SK-N-SH (cell line): ENCODE measurements around the gene ANKRD33B. TPM values are rescaled to one million over a fixed set of nuclear protein-coding genes. Genes with fewer than 3 reads are reported as not detected.

Source experiments
- CTCF ChIA-PET: fragments of 300-600, 350-600 bp; formaldehyde crosslinking; extraction: SDS; loops from one replicate; lab custom pipeline; 2021; lab: Yijun Ruan, JAX
- POLR2A ChIA-PET: fragments of 350-600 bp; sonication (Branson Sonifier 250); formaldehyde crosslinking; extraction: SDS; loops from one replicate; lab custom pipeline; 2020; ENCODE audit warnings: antibody characterized with exemption, inconsistent platforms; lab: Yijun Ruan, JAX
- DNase-seq: peaks from one replicate; pipeline ENCODE4 v3.0.0; 2012
- H2AFZ ChIP-seq: fragments of 200-600 bp; sonication (generic); 2 replicates; pipeline ENCODE4 v1.8.1; 2016; ENCODE audit warnings: antibody characterized with exemption, mild to moderate bottlenecking, low read depth
- H3F3A ChIP-seq: fragments of 200-600 bp; sonication (generic); replicated peaks from 2 replicates; pipeline ENCODE3; 2016; ENCODE audit warnings: antibody characterized with exemption, mild to moderate bottlenecking; ENCODE audit not compliant: insufficient read depth
- H3K27ac ChIP-seq, 2 experiments: fragments of 200-500 bp in 1 of 2; fragments of 200-600 bp in 1 of 2; sonication (Bioruptor generic) in 1 of 2; sonication (generic), shearing (Covaris generic) in 1 of 2; 2 replicates each; pipeline versions ENCODE4 v1.5.1 to v1.6.1; 2014 to 2016; ENCODE audit warnings: low read depth in 2 of 2, inconsistent platforms in 1 of 2, low read length in 1 of 2, mild to moderate bottlenecking in 1 of 2, mixed read lengths in 1 of 2
- H3K27me3 ChIP-seq: fragments of 200-600 bp; sonication (generic), shearing (Covaris generic); 2 replicates; pipeline ENCODE4 v1.6.1; 2016; ENCODE audit warnings: mixed run types; ENCODE audit not compliant: insufficient read depth
- H3K36me3 ChIP-seq, 2 experiments: fragments of 200-500 bp in 1 of 2; fragments of 200-600 bp in 1 of 2; sonication (Bioruptor generic) in 1 of 2; sonication (generic) in 1 of 2; replicated peaks in 1 of 2; 2 replicates each; pipeline versions ENCODE3 to v1.5.1; 2014 to 2016; ENCODE audit warnings: low read length in 1 of 2, mild to moderate bottlenecking in 1 of 2; ENCODE audit not compliant: insufficient read depth in 2 of 2, control insufficient read depth in 1 of 2
- H3K4me1 ChIP-seq, 2 experiments: fragments of 200-500 bp in 1 of 2; fragments of 200-600 bp in 1 of 2; sonication (Bioruptor generic) in 1 of 2; sonication (generic), shearing (Covaris generic) in 1 of 2; 2 replicates each; pipeline versions ENCODE4 v1.5.1 to v1.6.1; 2014 to 2016; ENCODE audit warnings: low read depth in 1 of 2, low read length in 1 of 2, mixed run types in 1 of 2; ENCODE audit not compliant: insufficient read depth in 2 of 2, control insufficient read depth in 1 of 2
- H3K4me2 ChIP-seq: fragments of 200-600 bp; sonication (generic), shearing (Covaris generic); 2 replicates; pipeline ENCODE4 v1.6.1; 2017; ENCODE audit warnings: mixed run types
- H3K4me3 ChIP-seq, 2 experiments: fragments of 200-500 bp in 1 of 2; fragments of 200-600 bp in 1 of 2; sonication (Bioruptor generic) in 1 of 2; sonication (generic), shearing (Covaris generic) in 1 of 2; 2 replicates each; pipeline versions ENCODE4 v1.5.1 to v1.8.1; 2014 to 2016; ENCODE audit warnings: low read depth in 2 of 2, inconsistent platforms in 1 of 2, low read length in 1 of 2, mild to moderate bottlenecking in 1 of 2, mixed read lengths in 1 of 2, moderate library complexity in 1 of 2
- H3K79me2 ChIP-seq: fragments of 200-600 bp; sonication (generic); 2 replicates; pipeline ENCODE4 v1.8.1; 2017; ENCODE audit warnings: mild to moderate bottlenecking; ENCODE audit not compliant: insufficient read depth
- H3K9ac ChIP-seq: fragments of 200-600 bp; sonication (generic); 2 replicates; pipeline ENCODE4 v1.6.1; 2017; ENCODE audit warnings: mixed run types
- H3K9me2 ChIP-seq: fragments of 200-600 bp; sonication (generic); 2 replicates; pipeline ENCODE4 v1.6.1; 2017; ENCODE audit warnings: mixed run types
- H3K9me3 ChIP-seq: fragments of 200-600 bp; sonication (generic); 2 replicates; pipeline ENCODE4 v1.6.1; 2017; ENCODE audit warnings: mixed run types, mild to moderate bottlenecking, moderate library complexity
- H4K20me1 ChIP-seq: fragments of 200-600 bp; sonication (generic); 2 replicates; pipeline ENCODE4 v1.6.1; 2017; ENCODE audit warnings: mild to moderate bottlenecking, mixed run types; ENCODE audit not compliant: insufficient read depth
- CHD2 ChIP-seq: fragments of 150-350 bp; IDR thresholded peaks from 2 replicates; pipeline ENCODE4 v1.6.1; 2018; ENCODE audit warnings: low read length; ENCODE audit not compliant: partially characterized antibody
- FOXJ3 ChIP-seq: sonication (generic); formaldehyde crosslinking; IDR thresholded peaks from 2 replicates; pipeline ENCODE4 v1.5.1; 2020; ENCODE audit warnings: mild to moderate bottlenecking, missing genetic modification reagents
- GABPA ChIP-seq: IDR thresholded peaks from 2 replicates; pipeline ENCODE4 v1.4.0; 2012; ENCODE audit warnings: low read depth, mild to moderate bottlenecking
- GATA2 ChIP-seq: sonication (generic); formaldehyde crosslinking; IDR thresholded peaks from 2 replicates; pipeline ENCODE4 v1.5.0; 2020; ENCODE audit warnings: mild to moderate bottlenecking, missing genetic modification reagents
- POLR2AphosphoS5 ChIP-seq: IDR thresholded peaks from 2 replicates; pipeline ENCODE4 v1.6.1; 2012; ENCODE audit warnings: low read depth, low read length
- RXRA ChIP-seq: IDR thresholded peaks from 2 replicates; pipeline ENCODE4 v1.4.0; 2012; ENCODE audit warnings: low read depth, mild to moderate bottlenecking, borderline replicate concordance
- SIN3A ChIP-seq: IDR thresholded peaks from 2 replicates; pipeline ENCODE4 v1.6.1; 2012; ENCODE audit warnings: low read depth, mild to moderate bottlenecking, low read length, moderate library complexity, borderline replicate concordance
- TAF1 ChIP-seq: IDR thresholded peaks from 2 replicates; pipeline ENCODE4 v1.6.1; 2012; ENCODE audit warnings: low read depth, mild to moderate bottlenecking, low read length, moderate library complexity, borderline replicate concordance
- USF2 ChIP-seq: fragments of 150-350 bp; IDR thresholded peaks from 2 replicates; pipeline ENCODE4 v1.6.1; 2017; ENCODE audit warnings: antibody characterized with exemption, low read length, low read depth, borderline replicate concordance
- YY1 ChIP-seq: IDR thresholded peaks from 2 replicates; pipeline ENCODE4 v1.4.0; 2012; ENCODE audit warnings: low read depth, mild to moderate bottlenecking
- ZBTB33 ChIP-seq: IDR thresholded peaks from 2 replicates; pipeline ENCODE4 v1.4.0; 2012; ENCODE audit warnings: low read depth, borderline replicate concordance
- WGBS: methylation state at CpG from one replicate; pipeline ENCODE4 v1.1.6; 2017; ENCODE audit warnings: low lambda C conversion rate; 5-methylcytosine and 5-hydroxymethylcytosine counted together
- polyA plus RNA-seq, 3 experiments: library from polyadenylated mRNA; depleted of rRNA; stranded (reverse); fragments of >200 nt; gene quantifications; 2 replicates each; pipeline ENCODE4 v1.2.3, GENCODE V29; 2012

Gene ANKRD33B
- polyA plus RNA-seq, 1 of the 3 experiments (the other 2 are of a cell fraction) = 1.8 TPM

GRCh38 chr5:10538789-10539686 lies 24.8 kb upstream of the ANKRD33B start:
- Histone ChIP-seq H3K9ac (no peak overlapping the region), H3K9me3 (no peaks in the 10 kb centered on the region), H3K9me2 (no peaks in the 10 kb centered on the region), H3K79me2 (no peaks in the 10 kb centered on the region), H3K27ac (no peak overlapping the region), H4K20me1 (no peaks in the 10 kb centered on the region), H3K4me3 (no peak overlapping the region), H3K36me3 (no peaks in the 10 kb centered on the region), H3K4me1 (peaks cover 6 to 7% of the 10 kb centered on the region in 2 experiments; a peak in 3 of 4 replicates), H3F3A (peaks cover 12% of the 10 kb centered on the region)
- no peak for DNase-seq
- CTCF ChIA-PET = no interaction called here
- TF ChIP-seq ZBTB33 (no peak), CHD2 (no peak), GABPA (no peak), SIN3A (no peak), GATA2 (CRISPR knock-in tag) (no peak)
- TF ChIP-seq, all 33 proteins: peak for 0
- H3K27me3 ChIP-seq = no peaks in the 10 kb centered on the region
- H2AFZ ChIP-seq = peak overlapping the region; percentile 54; the same call in 1 of the 2 replicates
- no peak overlapping the region for H3K4me2 ChIP-seq
- POLR2A ChIA-PET = no interaction called here
- 93% methylated on average over 16 of the region's 19 CpGs for WGBS

- H3K9me2 ChIP-seq = no peaks in the 10 kb centered on the region
- no peak overlapping the region for H3K27ac ChIP-seq
- H3K36me3 ChIP-seq = no peaks in the 10 kb centered on the region
- H3K9ac ChIP-seq = no peak overlapping the region
- H3K4me2 ChIP-seq = no peak overlapping the region
- DNase-seq = no peak
- H3K4me1 ChIP-seq = peaks cover 6 to 7% of the 10 kb centered on the region in 2 experiments; a peak in 3 of 4 replicates
- peak overlapping the region; percentile 54; the same call in 1 of the 2 replicates for H2AFZ ChIP-seq
- H3K4me3 ChIP-seq = no peak overlapping the region
- no peaks in the 10 kb centered on the region for H3K9me3 ChIP-seq
- CTCF ChIA-PET = no interaction called here
- no peak for TF ChIP-seq POLR2AphosphoS5
- TF ChIP-seq USF2 = no peak
- no peak for TF ChIP-seq FOXJ3 (CRISPR knock-in tag)
- TF ChIP-seq YY1 = no peak
- TF ChIP-seq RXRA = no peak
- no peak for TF ChIP-seq TAF1
- H4K20me1 ChIP-seq = no peaks in the 10 kb centered on the region
- POLR2A ChIA-PET = no interaction called here
- peaks cover 12% of the 10 kb centered on the region for H3F3A ChIP-seq
- H3K27me3 ChIP-seq = no peaks in the 10 kb centered on the region
- 89% methylated on average over 3 of the region's 3 CpGs for WGBS
- no peaks in the 10 kb centered on the region for H3K79me2 ChIP-seq
These were observed 24.2 kb upstream of the ANKRD33B start for GRCh38 chr5:10539687-10539998.
